G401.6 (cell line): ENCODE measurements around the gene GALNT12.

Experiments used
- FAIRE-seq: peaks from 2 replicates; lab custom pipeline; 2012; peaks lifted over from hg19 to GRCh38; lab: Jason Lieb, UNC

Gene GALNT12

GRCh38 chr9:98807070-98807813, at the start of gene GALNT12:
Gene GALNT12, plus strand, starts transcription at chr9:98807670. Its CDS starts 29 bp downstream, at chr9:98807699.
- no peak for FAIRE-seq

- FAIRE-seq: no peak
Measured at GRCh38 chr9:98760231-98760630, 47.2 kb upstream of the GALNT12 start.

- FAIRE-seq: no peak
Measured at GRCh38 chr9:98763986-98764745, 43.3 kb upstream of the GALNT12 start.

GRCh38 chr9:98765256-98765655, 42.2 kb upstream of the GALNT12 start:
- no peak for FAIRE-seq

- FAIRE-seq: no peak
Measured at GRCh38 chr9:98766586-98766985, 40.9 kb upstream of the GALNT12 start.

- no peak for FAIRE-seq
Measured at GRCh38 chr9:98767196-98767595, 40.3 kb upstream of the GALNT12 start.

- FAIRE-seq: no peak
Measured at GRCh38 chr9:98767915-98768314, 39.6 kb upstream of the GALNT12 start.

GRCh38 chr9:98768344-98768743, 39.1 kb upstream of the GALNT12 start:
- FAIRE-seq: no peak

- FAIRE-seq: no peak
Measured at GRCh38 chr9:98770717-98771116, 36.8 kb upstream of the GALNT12 start.

GRCh38 chr9:98771209-98771874, 36.1 kb upstream of the GALNT12 start:
- FAIRE-seq: no peak

- no peak for FAIRE-seq
Measured at GRCh38 chr9:98772364-98773155, 34.9 kb upstream of the GALNT12 start.

- FAIRE-seq: no peak
Measured at GRCh38 chr9:98773721-98774120, 33.7 kb upstream of the GALNT12 start.

- no peak for FAIRE-seq
Measured at GRCh38 chr9:98774746-98775145, 32.7 kb upstream of the GALNT12 start.

- FAIRE-seq: no peak
Measured at GRCh38 chr9:98775831-98776441, 31.5 kb upstream of the GALNT12 start.

GRCh38 chr9:98777618-98778017, 29.9 kb upstream of the GALNT12 start:
- no peak for FAIRE-seq

GRCh38 chr9:98778251-98778650, 29.2 kb upstream of the GALNT12 start:
- FAIRE-seq: no peak

GRCh38 chr9:98778711-98779530, 28.5 kb upstream of the GALNT12 start:
- FAIRE-seq: no peak

GRCh38 chr9:98780059-98780749, 27.3 kb upstream of the GALNT12 start:
- FAIRE-seq: no peak

GRCh38 chr9:98781588-98782383, 25.7 kb upstream of the GALNT12 start:
- no peak for FAIRE-seq
